ENCODE measurements around the gene IRGC. TPM values are rescaled to one million over a fixed set of nuclear protein-coding genes. Genes with fewer than 3 reads are reported as not detected.

Gene IRGC
- total and polyA plus RNA-seq, 9 of the 15 experiments (the other 6 are each of a cell fraction or from before 2014, with no cell fraction given): not detected

DNA sequence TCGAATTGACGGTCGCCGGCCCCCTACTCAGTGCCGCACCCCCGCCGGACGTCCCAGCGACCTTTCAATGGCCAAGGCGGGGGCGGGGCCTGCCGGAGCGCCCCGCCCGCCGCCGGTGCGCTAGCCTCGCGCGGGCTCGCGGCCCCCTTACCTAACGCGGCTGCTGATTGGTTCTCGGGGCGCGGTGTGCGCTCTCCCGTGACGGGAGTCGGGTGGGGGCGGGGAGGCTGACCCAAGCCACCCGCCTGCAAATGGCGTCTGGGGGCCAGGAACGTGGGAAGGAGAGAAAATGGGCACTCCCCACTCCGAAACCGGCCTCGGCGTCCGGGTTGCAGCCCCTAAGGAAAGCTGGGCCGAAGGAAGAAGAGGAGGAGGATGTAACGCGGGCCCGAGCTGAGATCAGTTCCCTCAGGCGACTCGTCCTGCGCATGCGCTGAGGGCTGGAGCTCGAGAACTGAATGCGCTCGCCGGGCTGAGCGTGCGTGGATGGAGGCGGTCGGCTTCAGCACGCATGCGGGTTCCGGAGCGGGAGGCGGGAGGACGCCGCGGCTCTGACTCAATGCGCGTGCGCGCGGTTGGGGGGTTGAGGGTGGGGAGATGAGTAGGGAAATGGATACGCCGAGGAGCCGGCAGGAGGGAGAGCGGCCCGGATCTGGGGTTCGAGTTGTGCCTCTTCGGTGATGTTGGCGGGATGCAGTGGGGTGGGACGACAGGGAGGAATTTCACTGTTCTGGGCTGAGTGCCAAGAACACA lies 38.8 kb downstream of the IRGC start, which contains the start of gene SMG9:
SMG9 (minus strand) TSS at position 460 of the 753 bp plus-strand sequence. CDS start 4,221 bp downstream, outside the sequence.
- BruUV-seq (replicated peaks): no TSS peak
- under 1% methylated on average over 37 of the region's 79 CpGs for WGBS (ENCODE audit: insufficient coverage, low coverage, missing lambda C conversion rate)
- peak; percentile 90 for ATAC-seq
- CTCF ChIA-PET (ENCODE audit: low intra/inter-chr PET ratio): interaction anchor here (0.7 to 1.6 kb wide), 2 partner anchors 20 to 31 kb away, joined by 3 read pairs; no protein-coding TSS in a partner anchor
- Histone ChIP-seq H3K4me3 (peak within 1 kb of the TSS; percentile 70), H3K36me3 (ENCODE audit: control insufficient read depth, insufficient read depth, low read length) (peaks cover 37% of the 10 kb centered on the region), H3K9ac (ENCODE audit: insufficient read depth in 1 of 2, low read depth in 2 of 2, low read length in 2 of 2) (peak within 1 kb of the TSS; percentile 99 to 100), H3K9me1 (ENCODE audit: control insufficient read depth, insufficient read depth, low read length) (no peaks in the 10 kb centered on the region), H3K79me2 (ENCODE audit: control insufficient read depth, insufficient read depth, low read length) (peaks cover 54% of the 10 kb centered on the region), H3K27me3 (ENCODE audit: control insufficient read depth in 2 of 2, insufficient read depth in 2 of 2, low read length in 2 of 2) (no peaks in the 10 kb centered on the region), H3K9me3 (replicated peaks; ENCODE audit: control insufficient read depth, insufficient read depth, low read depth, low read length) (no peaks in the 10 kb centered on the region), H2AFZ (ENCODE audit: low read depth, low read length) (peak within 1 kb of the TSS; percentile 95), H4K20me1 (replicated peaks; ENCODE audit: control insufficient read depth, insufficient read depth, low read length) (no peaks in the 10 kb centered on the region), H3K27ac (ENCODE audit: extremely low read depth, low read depth, low read length) (peak within 1 kb of the TSS; percentile 100), H3K4me2 (ENCODE audit: insufficient read depth, low read length) (peak within 1 kb of the TSS; percentile 93), H3K4me1 (replicated peaks in 1 of 2; ENCODE audit: control insufficient read depth in 2 of 2, insufficient read depth in 2 of 2, low read length in 2 of 2) (peaks cover 40 to 41% of the 10 kb centered on the region in 2 experiments)
- intact Hi-C loops (cut with micrococcal nuclease): no loop called here
- peak; percentile 90 for FAIRE-seq
- peak; percentile 97 to 98 (median 97) for DNase-seq (ENCODE audit: extremely low read depth in 1 of 4, low spot score in 3 of 4)
- POLR2A ChIA-PET: interaction anchor here (0.6 to 8.6 kb wide), 8 partner anchors 9 to 86 kb away, joined by 3 to 71 read pairs (median 4); no protein-coding TSS in a partner anchor
- in situ Hi-C loops (cut with MboI): no loop called here
- TF ChIP-seq, protein P1, sequence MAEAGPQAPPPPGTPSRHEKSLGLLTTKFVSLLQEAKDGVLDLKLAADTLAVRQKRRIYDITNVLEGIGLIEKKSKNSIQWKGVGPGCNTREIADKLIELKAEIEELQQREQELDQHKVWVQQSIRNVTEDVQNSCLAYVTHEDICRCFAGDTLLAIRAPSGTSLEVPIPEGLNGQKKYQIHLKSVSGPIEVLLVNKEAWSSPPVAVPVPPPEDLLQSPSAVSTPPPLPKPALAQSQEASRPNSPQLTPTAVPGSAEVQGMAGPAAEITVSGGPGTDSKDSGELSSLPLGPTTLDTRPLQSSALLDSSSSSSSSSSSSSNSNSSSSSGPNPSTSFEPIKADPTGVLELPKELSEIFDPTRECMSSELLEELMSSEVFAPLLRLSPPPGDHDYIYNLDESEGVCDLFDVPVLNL (CRISPR knock-in tag; IDR thresholded peaks at IDR 0.05; ENCODE audit: low read depth): no peak
- TF ChIP-seq, protein P2, sequence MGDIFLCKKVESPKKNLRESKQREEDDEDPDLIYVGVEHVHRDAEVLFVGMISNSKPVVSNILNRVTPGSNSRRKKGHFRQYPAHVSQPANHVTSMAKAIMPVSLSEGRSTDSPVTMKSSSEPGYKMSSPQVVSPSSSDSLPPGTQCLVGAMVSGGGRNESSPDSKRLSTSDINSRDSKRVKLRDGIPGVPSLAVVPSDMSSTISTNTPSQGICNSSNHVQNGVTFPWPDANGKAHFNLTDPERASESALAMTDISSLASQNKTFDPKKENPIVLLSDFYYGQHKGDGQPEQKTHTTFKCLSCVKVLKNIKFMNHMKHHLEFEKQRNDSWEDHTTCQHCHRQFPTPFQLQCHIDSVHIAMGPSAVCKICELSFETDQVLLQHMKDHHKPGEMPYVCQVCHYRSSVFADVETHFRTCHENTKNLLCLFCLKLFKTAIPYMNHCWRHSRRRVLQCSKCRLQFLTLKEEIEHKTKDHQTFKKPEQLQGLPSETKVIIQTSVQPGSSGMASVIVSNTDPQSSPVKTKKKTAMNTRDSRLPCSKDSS (IDR thresholded peaks at IDR 0.05; ENCODE audit: low read depth, partially characterized antibody): no peak
- TF ChIP-seq POU5F1 (IDR thresholded peaks at IDR 0.05; ENCODE audit: borderline replicate concordance, low read depth, low read length, partially characterized antibody) (peak; percentile 67), STAG1 (CRISPR knock-in tag; IDR thresholded peaks at IDR 0.05; ENCODE audit: borderline replicate concordance) (no peak), PHF8 (IDR thresholded peaks at IDR 0.05; ENCODE audit: borderline replicate concordance, low read length) (peak; percentile 84), ZEB2 (IDR thresholded peaks at IDR 0.05) (no peak), PHTF2 (CRISPR knock-in tag; IDR thresholded peaks at IDR 0.05) (no peak), BCOR (IDR thresholded peaks at IDR 0.05) (no peak), KHSRP (IDR thresholded peaks at IDR 0.05) (no peak), ZNF431 (CRISPR knock-in tag; IDR thresholded peaks at IDR 0.05) (no peak), RCOR1 (IDR thresholded peaks at IDR 0.05; ENCODE audit: borderline replicate concordance in 1 of 2, low read depth in 2 of 2, low read length in 2 of 2) (no peak), GTF2E2 (tag; IDR thresholded peaks at IDR 0.05) (no peak; the same call in 1 of the 2 replicates), TAF9B (IDR thresholded peaks at IDR 0.05; ENCODE audit: partially characterized antibody) (peak; percentile 87), CC2D1A (IDR thresholded peaks at IDR 0.05) (no peak), NCOA6 (IDR thresholded peaks at IDR 0.05) (no peak), CTBP1 (IDR thresholded peaks at IDR 0.05; ENCODE audit: borderline replicate concordance) (peak; percentile 96), SPI1 (IDR thresholded peaks at IDR 0.05; ENCODE audit: borderline replicate concordance, low read depth, low read length) (peak; percentile 25; the same call in 1 of the 2 replicates)
- TF ChIP-seq, protein P3, sequence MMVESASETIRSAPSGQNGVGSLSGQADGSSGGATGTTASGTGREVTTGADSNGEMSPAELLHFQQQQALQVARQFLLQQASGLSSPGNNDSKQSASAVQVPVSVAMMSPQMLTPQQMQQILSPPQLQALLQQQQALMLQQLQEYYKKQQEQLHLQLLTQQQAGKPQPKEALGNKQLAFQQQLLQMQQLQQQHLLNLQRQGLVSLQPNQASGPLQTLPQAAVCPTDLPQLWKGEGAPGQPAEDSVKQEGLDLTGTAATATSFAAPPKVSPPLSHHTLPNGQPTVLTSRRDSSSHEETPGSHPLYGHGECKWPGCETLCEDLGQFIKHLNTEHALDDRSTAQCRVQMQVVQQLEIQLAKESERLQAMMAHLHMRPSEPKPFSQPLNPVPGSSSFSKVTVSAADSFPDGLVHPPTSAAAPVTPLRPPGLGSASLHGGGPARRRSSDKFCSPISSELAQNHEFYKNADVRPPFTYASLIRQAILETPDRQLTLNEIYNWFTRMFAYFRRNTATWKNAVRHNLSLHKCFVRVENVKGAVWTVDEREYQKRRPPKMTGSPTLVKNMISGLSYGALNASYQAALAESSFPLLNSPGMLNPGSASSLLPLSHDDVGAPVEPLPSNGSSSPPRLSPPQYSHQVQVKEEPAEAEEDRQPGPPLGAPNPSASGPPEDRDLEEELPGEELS (CRISPR knock-in tag; IDR thresholded peaks at IDR 0.05; ENCODE audit: borderline replicate concordance): 0 out of 2 replicates have a peak, but pooled peaks have one; percentile 72

Data from K562 (cell line).